Esophagus squamous epithelium (tissue), 5 donors: Measurements from ENCODE around the gene STT3B. TPM values are rescaled to one million over a fixed set of nuclear protein-coding genes. Genes with fewer than 3 reads are reported as not detected.

Experiments
- DNase-seq: peaks from one replicate; lab custom pipeline; 2025; lab: John Stamatoyannopoulos, UW
- H3K27ac ChIP-seq, 4 donors: fragments of 200-600 bp; sonication (generic); one replicate each; pipeline ENCODE4 v1.5.1; 2016 to 2019; ENCODE audit warnings: mild to moderate bottlenecking in 1 of 4
- H3K27me3 ChIP-seq, 4 donors: fragments of 200-600 bp; sonication (generic); 1 replicate in 3 of 4; 2 replicates in 1 of 4; pipeline versions ENCODE4 v1.5.1 to v1.6.0; 2017 to 2021; ENCODE audit warnings: antibody characterized with exemption in 1 of 4
- H3K36me3 ChIP-seq, 3 donors: fragments of 200-600 bp; sonication (generic); one replicate each; pipeline ENCODE4 v1.5.1; 2016 to 2019
- H3K4me1 ChIP-seq, 3 donors: fragments of 200-600 bp; sonication (generic); one replicate each; pipeline ENCODE4 v1.5.1; 2017 to 2019
- H3K4me3 ChIP-seq, 4 donors: fragments of 200-600 bp; sonication (generic); 1 replicate in 3 of 4; 2 replicates in 1 of 4; pipeline ENCODE4 v1.5.1; 2016 to 2019; ENCODE audit warnings: mild to moderate bottlenecking in 2 of 4, moderate library complexity in 1 of 4
- H3K9me3 ChIP-seq, 3 donors: fragments of 200-600 bp; sonication (generic); one replicate each; pipeline ENCODE4 v1.5.1; 2016 to 2019
- CTCF ChIP-seq, 6 experiments: fragments of 450-650 bp in 4 of 6; fragments of 200-600 bp in 2 of 6; sonication (generic) in 2 of 6; IDR thresholded peaks; one replicate each; pipeline ENCODE4 v1.5.1; 2016 to 2019; ENCODE audit warnings: antibody characterized with exemption in 6 of 6, mild to moderate bottlenecking in 4 of 6, moderate library complexity in 4 of 6
- POLR2A ChIP-seq, 4 donors: fragments of 450-650 bp; IDR thresholded peaks; one replicate each; pipeline ENCODE4 v1.6.1; 2017; ENCODE audit warnings: antibody characterized with exemption in 4 of 4, mild to moderate bottlenecking in 4 of 4, moderate library complexity in 3 of 4
- WGBS, 2 donors: methylation state at CpG; one replicate each; pipeline ENCODE4 v1.1.5; 2018; 5-methylcytosine and 5-hydroxymethylcytosine counted together
- intact Hi-C: fragments of 100-400 bp; cut with DNase I; formaldehyde crosslinking; loops from one replicate; pipeline ENCODE4 v1.15.0; 2022
- total RNA-seq, 4 donors: library from RNA; depleted of rRNA; stranded (reverse); fragments of >200 nt; gene quantifications; one replicate each; pipeline ENCODE4 v1.1.0, GENCODE V29; 2016
- donor health status: DM: yes; HTN: yes; CAD: no.

STT3B gene
- total RNA-seq, 4 donors from 2014 or later, result 82.1 to 123 (median 93.5) TPM

- H3K4me1 ChIP-seq, result peaks cover 14 to 92% (median 36%) of the 10 kb centered on the region in 3 donors
- no peaks in the 10 kb centered on the region for H3K27me3 ChIP-seq
- H3K36me3 ChIP-seq, result peaks cover 0 to 6% (median 0%) of the 10 kb centered on the region in 3 donors
- no peak for DNase-seq
- TF ChIP-seq CTCF (IDR thresholded peaks at IDR 0.05) (no peak), POLR2A (IDR thresholded peaks at IDR 0.05) (no peak)
- no peak overlapping the region for H3K27ac ChIP-seq
- H3K4me3 ChIP-seq, result no peak overlapping the region
- WGBS, 2 donors, result 83 to 100% methylated on average over 1 of the region's 1 CpG
- H3K9me3 ChIP-seq, result no peaks in the 10 kb centered on the region
- intact Hi-C loops, result no loop called here
Observed at GRCh38 chr3:31542246-31542645, 9.5 kb downstream of the STT3B start.

GRCh38 chr3:31543375-31543774 is 10.7 kb downstream of the STT3B start:
- no peak for DNase-seq
- intact Hi-C loops, result no loop called here
- TF ChIP-seq CTCF (IDR thresholded peaks at IDR 0.05) (no peak), POLR2A (IDR thresholded peaks at IDR 0.05) (no peak)
- Histone ChIP-seq H3K4me1 (peaks cover 23 to 92% (median 42%) of the 10 kb centered on the region in 3 donors), H3K36me3 (peaks cover 0 to 6% (median 0%) of the 10 kb centered on the region in 3 donors), H3K4me3 (no peak overlapping the region), H3K27ac (no peak overlapping the region), H3K9me3 (no peaks in the 10 kb centered on the region), H3K27me3 (no peaks in the 10 kb centered on the region)

GRCh38 chr3:31544634-31545033 is 11.9 kb downstream of the STT3B start:
- H3K4me3 ChIP-seq, result no peak overlapping the region
- intact Hi-C loops, result no loop called here
- H3K27ac ChIP-seq, result peak overlapping the region in 3 of 4 donors; percentile 14 to 49 (median 19)
- WGBS, 2 donors, result 51 to 63% methylated on average over 9 of the region's 9 CpGs
- H3K27me3 ChIP-seq, result no peaks in the 10 kb centered on the region
- DNase-seq, result no peak
- H3K4me1 ChIP-seq, result peaks cover 20 to 90% (median 36%) of the 10 kb centered on the region in 3 donors
- TF ChIP-seq POLR2A (IDR thresholded peaks at IDR 0.05) (no peak), CTCF (IDR thresholded peaks at IDR 0.05) (no peak)
- no peaks in the 10 kb centered on the region for H3K9me3 ChIP-seq
- H3K36me3 ChIP-seq, result peaks cover 0 to 6% (median 0%) of the 10 kb centered on the region in 3 donors

GRCh38 chr3:31546162-31546561 is 13.4 kb downstream of the STT3B start:
- WGBS, 2 donors, result 83 to 91% methylated on average over 1 of the region's 1 CpG
- Histone ChIP-seq H3K4me1 (peaks cover 20 to 86% (median 31%) of the 10 kb centered on the region in 3 donors), H3K27me3 (no peaks in the 10 kb centered on the region), H3K9me3 (no peaks in the 10 kb centered on the region), H3K27ac (peak overlapping the region in 1 of 4 donors; percentile 2), H3K36me3 (peaks cover 0 to 6% (median 0%) of the 10 kb centered on the region in 3 donors), H3K4me3 (no peak overlapping the region)
- no peak for TF ChIP-seq CTCF (IDR thresholded peaks at IDR 0.05)
- no peak for TF ChIP-seq POLR2A (IDR thresholded peaks at IDR 0.05)
- no peak for DNase-seq
- intact Hi-C loops, result no loop called here

GRCh38 chr3:31546725-31547124 is 14.0 kb downstream of the STT3B start:
- Histone ChIP-seq H3K27me3 (no peaks in the 10 kb centered on the region), H3K4me1 (peaks cover 20 to 89% (median 30%) of the 10 kb centered on the region in 3 donors), H3K4me3 (no peak overlapping the region), H3K36me3 (peaks cover 0 to 3% (median 0%) of the 10 kb centered on the region in 3 donors), H3K9me3 (no peaks in the 10 kb centered on the region), H3K27ac (peak overlapping the region in 1 of 4 donors; percentile 34)
- no peak for DNase-seq
- intact Hi-C loops, result no loop called here
- TF ChIP-seq CTCF (IDR thresholded peaks at IDR 0.05) (no peak), POLR2A (IDR thresholded peaks at IDR 0.05) (no peak)
- WGBS, 2 donors, result 74 to 83% methylated on average over 1 of the region's 1 CpG
